Fibroblast of skin of left quadriceps (primary cell): ENCODE measurements around the gene RTL1.

Experiments
- DNase-seq, 2 experiments: peaks; one replicate each; pipeline ENCODE4 v3.0.0-alpha.2; 2013; ENCODE audit warnings: low read depth in 2 of 2

The RTL1 gene

GRCh38 chr14:100834794-100835547, 68.6 kb downstream of the RTL1 start:
- DNase-seq: no peak

- no peak for DNase-seq
Measured at GRCh38 chr14:100834082-100834793, 69.3 kb downstream of the RTL1 start.

- no peak for DNase-seq
Measured at GRCh38 chr14:100832311-100832960, 71.1 kb downstream of the RTL1 start.

GRCh38 chr14:100830681-100831080, 72.8 kb downstream of the RTL1 start:
- DNase-seq: no peak
